ENCODE results near the gene CNTRL.
"Not testable (repeated sequence)": the region's sequence is repeated elsewhere in the genome, so short reads cannot be mapped to it uniquely, and the experiment has no call there.

CNTRL gene

DNA sequence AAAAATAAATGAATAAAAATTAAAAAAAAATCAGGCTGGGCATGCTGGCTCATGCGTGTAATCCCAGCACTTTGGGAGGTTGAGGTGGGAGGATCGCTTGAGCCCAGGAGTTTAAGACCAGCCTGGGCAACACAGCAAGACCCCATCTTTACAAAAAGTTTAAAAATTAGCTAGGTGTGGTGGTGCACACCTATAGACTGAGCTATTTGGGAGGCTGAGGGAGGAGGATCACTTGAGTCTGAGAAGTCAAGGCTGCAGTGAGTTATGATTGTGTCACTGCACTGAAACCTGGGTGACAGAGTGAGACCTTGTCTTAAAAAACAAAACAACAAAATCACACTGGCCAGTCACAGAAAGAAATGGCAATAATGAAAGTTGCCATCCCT lies 3.4 kb upstream of the CNTRL start:
- DNase-seq (ENCODE audit: low spot score) = peak; percentile 5

DNA sequence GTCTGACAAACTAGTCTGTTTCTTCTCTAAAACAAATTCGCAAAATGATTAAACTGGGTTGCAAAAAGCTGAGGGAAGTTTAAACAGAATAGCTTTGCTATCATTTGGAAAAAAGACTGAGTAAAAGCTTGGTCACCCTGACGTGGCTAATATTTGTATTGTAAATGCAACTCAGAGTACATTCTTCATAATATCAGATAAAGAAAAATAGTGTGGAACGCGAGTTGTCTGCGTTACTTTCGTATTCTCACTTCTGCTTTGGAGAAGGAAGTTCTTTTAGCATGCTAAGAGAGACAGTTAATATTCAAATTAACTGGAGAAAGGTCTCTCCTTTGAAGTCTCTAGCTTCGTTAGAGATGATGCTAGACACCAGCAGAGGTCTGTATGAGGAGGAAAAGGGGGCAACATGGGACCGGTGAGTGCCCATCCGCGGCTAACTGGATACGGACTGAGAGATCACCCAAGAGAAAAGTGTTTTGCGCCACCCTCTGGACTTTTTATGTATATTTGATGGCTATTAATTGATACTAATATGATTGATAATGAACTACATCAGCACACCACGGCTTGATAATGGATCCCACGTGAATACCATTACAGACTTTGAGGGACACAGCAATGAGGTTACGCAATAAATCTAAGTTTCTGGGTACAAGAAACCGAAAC lies 2.9 kb upstream of the CNTRL start:
- peak; percentile 55 for DNase-seq (ENCODE audit: low spot score)

DNA sequence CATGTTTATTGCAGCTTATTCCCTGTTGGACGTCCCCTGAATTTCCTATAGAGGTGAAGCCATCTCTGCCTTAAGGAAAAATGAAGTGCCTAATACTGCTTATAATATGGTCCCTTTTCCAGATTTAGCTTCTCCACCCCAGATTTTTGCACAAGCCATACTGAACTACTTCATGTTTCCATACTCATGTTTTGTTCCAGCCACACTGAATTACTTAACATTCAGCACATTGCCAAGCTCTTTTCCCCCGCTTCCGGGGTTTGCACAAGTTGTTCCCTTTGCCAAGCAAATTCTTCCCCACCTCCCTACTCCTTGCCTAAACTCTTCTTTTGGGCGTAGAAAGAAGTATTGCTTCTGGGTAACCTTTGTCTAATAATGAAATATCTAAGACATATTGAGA lies 1.7 kb upstream of the CNTRL start:
- no peak for DNase-seq (ENCODE audit: low spot score)

DNA sequence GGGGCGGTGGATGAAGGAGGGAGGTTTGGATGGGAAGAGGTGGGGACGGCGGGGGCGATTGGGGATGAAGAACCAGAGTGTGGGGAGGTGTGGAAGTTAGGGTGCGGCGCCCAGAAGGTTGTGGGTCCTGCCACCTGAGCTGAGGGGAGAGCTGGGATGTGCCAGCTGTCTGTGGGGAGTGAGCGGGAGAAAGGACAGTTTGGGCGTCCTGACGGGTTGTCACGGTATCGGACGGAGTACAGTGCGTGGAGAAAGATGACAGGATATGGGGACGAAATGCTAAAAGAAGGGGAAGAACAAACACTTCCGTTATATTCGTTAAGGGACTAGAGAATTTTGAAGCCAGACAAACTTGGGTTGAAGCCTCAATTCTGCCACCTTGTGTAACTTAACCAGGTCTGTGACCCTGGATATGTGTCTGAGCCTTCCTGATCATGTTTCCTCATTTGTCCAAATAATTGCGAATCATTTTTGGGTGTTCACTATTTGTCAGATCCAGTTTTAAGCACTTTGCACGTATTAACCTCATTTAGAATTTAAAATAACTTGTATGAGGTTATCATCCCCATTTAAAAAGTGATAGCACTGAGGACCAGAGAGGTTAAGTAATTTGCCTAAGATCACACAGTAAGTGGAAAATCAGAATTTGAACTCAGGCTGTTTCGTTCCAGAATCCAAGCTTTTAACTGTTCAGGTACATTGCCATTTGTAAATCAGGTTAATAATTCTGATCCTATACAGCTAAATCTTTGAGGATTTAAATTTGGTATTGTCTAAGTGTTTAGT lies 689 bp downstream of the CNTRL start:
- DNase-seq (ENCODE audit: low spot score) = peak; percentile 52

DNA sequence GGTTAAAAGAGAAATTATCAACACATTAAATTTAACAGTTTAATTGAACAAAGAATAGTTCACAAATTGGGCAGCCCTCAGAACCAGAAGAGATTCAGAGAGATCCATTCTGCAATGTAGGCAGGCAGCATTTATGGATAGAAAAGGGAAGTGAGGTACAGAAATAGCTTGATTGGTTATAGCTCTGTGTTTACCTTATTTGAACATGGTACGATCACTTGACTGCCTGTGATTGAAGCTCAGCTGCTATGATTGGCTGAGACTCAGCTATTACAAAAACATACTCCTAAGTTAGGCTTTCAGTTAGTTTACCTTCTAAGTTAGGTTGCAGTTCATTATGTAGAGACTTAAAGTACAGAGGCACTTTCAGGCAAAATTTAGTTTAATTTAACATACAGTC lies 7.3 kb downstream of the CNTRL start:
- no peak for DNase-seq (ENCODE audit: low spot score)

DNA sequence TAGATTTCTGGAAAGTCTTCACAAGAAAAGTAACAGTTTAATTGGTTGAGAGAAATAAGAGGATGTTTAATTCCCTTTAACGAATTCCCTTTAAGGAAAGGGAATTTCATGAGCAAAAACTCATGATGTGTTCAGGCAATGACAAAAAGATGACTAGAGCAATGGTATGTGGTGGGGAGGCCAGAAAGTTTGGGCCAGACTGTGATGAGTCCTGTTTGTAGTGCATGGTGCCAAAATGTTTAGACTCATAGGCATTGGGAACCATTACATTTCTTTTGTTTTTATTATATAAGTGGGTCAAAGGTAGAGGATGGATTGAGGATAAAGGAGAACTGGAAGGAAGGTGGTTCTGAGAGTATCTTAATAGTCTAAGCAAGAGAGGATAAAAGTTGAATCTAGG lies 10.9 kb downstream of the CNTRL start:
- DNase-seq (ENCODE audit: low spot score) = no peak

DNA sequence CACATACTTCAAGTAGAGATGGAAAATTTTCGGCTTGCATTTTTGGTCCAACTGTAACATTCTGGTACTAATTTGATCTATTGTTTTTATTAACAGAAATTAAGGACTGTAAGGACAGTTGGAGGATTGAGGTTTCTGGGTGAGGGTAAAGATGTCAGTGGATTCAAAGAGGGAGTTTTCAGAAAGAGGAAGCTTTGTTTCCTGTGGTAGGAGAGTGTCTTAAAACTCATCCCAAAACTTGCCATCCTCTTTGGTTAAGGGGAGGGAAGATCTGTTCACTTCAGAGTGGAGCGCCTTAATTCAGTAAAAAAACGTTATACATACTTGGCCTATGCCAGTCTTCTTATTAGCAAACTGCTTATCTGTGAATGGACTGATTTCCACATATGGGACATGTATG lies 13.8 kb downstream of the CNTRL start:
- no peak for DNase-seq (ENCODE audit: low spot score)

DNA sequence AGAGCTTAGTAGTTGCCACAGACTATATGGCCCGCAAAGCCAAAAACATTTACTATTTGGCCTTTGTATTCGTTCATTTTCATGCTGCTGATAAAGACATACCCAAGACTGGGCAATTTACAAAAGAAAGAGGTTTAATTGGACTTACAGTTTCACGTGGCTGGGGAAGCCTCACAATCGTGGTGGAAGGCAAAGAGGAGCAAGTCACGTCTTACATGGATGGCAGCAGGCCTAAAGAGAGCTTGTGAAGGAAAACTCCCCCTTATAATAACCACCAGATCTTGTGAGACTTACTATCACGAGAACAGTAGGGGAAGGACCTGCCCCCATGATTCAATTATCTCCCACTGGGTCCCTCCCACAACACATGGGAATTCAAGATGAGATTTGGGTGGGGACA lies 16.0 kb downstream of the CNTRL start:
- DNase-seq (ENCODE audit: low spot score) = not testable (repeated sequence)

DNA sequence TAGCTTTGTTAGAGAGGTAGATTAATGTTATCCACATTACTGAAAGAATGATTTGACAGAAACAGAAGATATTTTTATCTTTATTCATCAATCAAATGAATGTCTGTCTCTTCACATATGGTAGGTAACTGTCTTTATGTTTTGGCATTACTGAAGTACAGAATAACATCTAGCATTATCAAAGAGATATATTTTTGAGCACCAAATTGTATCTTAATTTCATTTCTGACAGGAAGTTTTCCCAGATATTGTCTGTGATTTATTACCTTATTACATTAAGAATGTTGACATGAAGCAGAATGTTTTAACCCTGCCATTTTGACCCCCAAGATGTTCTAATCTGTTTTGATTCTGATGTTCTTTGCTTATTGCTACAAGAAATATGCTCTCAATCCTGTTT lies 20.3 kb downstream of the CNTRL start:
- DNase-seq (ENCODE audit: low spot score) = no peak

DNA sequence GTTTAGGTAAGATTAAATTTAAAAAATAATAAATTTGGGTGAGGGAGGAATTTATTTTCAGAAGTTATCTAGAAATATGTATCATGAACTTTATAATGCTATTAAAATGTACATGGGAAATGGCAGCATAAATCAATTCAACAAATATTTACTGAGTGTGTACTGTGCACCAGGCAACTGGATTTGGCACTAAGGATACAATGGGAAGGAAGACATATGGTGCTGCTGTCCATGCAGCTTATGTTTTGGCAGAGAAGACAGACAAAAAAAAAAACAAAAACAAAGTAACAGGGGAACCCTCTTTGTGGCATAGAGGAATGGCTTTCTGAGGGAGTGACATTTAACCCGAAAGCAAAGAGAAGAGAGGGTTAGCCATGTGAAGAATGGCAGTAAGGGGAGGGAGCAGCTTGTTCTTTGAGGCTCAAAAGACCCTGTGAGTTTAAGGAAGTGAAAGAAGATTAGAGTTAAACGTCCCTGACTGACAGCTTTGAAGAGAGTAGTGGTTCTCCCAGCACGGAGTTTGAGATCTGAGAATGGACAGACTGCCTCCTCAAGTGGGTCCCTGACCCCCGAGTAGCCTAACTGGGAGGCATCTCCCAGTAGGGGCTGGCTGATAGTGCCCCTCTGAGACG lies 23.9 kb downstream of the CNTRL start:
- no peak for DNase-seq (ENCODE audit: low spot score)

DNA sequence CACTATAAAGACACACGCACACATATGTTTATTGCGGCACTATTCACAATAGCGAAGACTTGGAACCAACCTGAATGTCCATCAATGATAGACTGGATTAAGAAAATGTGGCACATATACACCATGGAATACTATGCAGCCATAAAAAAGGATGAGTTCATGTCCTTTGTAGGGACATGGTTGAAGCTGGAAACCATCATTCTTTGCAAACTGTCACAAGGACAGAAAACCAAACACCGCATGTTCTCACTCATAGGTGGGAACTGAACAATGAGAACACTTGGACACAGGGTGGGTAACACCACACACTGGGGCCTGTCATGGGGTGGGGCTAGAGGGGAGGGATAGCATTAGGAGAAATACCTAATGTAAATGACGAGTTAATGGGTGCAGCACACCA lies 29.3 kb downstream of the CNTRL start:
- not testable (repeated sequence) for DNase-seq (ENCODE audit: low spot score)

DNA sequence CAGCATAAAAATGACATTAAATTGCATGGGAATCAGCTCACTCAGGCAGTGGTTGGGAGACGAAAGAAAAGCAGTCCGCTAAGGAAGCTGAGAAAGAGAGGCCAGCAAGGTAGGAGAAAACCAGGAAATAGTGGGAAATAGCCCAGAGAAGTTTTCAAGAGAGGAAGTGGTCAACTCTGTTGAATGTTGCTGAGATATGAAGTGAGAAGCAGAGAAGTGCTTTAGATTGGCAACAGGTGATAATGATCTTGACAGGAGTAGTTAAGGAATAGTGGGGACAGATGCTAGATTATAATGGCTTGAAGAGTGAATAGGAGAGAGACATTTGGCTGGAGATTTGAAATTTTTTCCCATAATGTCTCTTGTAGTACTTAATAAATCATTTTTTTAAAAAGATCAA lies 30.8 kb downstream of the CNTRL start:
- no peak for DNase-seq (ENCODE audit: low spot score)

DNA sequence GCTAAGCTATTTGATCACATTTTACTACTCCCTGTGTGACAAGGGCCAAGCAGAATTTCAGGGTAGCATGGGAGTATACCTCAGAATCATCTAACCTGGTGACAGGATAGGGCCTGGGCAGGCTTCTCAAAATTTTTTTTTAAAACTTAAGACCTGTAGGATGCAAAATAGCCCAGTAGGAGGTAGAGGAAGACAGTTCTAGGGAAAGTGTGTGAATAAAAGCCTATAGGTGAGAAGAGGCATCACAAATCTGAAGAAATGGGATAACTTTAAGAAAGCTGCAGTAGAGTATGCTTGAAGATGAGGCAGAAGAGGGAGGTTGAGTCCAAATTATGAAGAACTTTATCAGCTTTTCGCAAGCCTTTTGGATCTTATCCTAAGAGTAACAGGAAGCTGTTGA lies 32.3 kb downstream of the CNTRL start:
- no peak for DNase-seq (ENCODE audit: low spot score)

DNA sequence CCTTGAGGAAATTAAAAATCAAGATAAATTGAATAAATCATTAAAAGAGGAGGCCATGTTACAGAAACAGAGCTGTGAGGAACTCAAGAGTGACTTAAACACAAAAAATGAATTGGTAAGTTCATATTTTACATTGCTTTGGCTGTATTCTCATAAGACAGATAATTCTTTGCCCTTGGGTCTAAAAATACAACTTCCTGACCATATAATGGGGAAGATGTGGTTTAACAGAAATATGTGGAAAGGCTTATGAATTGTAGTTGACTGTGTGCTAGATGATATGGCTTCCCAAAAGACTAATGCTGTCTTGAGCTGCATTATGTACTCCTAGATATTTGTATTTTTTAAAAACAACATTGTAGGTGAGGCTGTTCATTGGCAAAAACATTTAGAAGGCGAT lies 33.1 kb downstream of the CNTRL start:
- DNase-seq (ENCODE audit: low spot score) = no peak

DNA sequence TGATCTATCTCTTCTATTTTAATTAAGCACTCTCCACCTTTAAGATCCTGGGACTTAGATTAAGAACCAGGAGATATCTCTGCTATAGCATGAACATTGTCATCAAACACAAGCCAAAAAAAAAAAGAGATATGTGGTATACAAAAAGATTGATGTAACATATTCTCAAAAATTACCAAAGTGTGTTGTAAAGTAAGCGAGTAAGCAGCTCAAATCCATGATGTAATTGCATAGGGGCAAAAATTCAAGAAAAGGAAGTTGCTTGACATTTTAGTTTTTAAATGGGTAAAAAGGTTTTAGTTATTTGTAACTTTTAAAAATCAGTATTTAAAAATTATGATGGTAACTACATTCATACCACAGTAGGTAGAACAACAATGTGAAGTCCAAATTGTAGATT lies 40.7 kb downstream of the CNTRL start:
- no peak for DNase-seq (ENCODE audit: low spot score)

DNA sequence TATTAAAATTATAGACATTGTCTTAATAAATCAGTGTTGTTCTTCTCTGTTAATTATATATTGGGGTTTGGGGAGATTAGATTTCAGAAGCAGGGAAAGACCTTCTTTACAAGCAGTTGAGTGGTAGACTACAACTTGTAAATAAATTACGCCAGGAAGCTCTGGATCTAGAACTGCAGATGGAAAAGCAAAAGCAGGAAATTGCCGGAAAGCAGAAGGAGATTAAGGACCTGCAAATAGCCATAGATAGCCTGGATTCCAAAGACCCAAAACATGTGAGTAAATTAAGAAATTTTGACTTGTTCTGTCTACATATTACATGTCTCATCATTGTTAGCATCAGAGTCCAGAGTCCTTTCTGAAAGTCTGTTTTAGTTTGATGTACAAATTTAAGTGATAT lies 43.5 kb downstream of the CNTRL start:
- no peak for DNase-seq (ENCODE audit: low spot score)

DNA sequence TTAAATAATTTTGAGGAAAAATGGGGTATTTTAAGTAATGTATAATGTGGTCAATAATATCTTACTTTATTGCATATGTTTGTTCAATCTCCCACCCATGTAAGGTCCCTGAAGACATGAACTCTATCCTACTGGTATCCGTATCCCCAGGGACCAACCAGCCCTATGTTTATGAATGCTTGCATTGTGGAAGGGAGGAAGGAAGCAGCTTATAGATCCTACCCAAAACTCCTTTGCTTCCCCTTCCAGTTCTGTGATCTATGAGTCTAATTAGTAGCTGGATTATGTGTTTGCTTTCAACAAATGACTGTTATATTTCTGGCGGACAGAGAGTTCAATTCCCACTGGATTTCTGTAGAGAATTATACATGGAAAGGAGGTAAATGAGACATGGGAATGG lies 45.6 kb downstream of the CNTRL start:
- no peak for DNase-seq (ENCODE audit: low spot score)

DNA sequence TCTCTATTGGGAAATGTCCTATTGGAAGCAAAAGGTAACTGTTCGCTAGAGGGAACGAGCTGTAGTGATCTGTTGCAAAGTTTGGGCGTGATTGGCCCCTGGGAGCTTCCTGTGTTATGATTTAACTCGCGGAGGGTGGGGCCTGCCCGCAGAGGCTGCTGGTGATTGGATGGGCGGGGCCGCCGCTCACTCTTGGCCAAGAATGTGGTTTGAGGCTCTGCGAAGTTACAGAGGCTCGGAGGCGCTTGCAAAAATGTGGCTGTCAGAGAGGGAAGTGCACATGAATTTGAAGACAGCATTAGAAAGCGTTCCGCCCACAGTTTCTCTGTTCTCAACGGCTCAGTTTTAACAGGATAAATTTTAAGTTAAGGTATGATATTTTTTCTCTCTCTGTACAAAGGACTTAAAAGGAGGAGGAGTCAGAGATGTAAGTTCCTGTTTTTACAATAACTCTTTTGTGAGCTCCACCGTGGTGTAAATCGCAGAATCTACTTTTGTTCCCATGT lies 46.9 kb downstream of the CNTRL start:
- DNase-seq (ENCODE audit: low spot score) = peak; percentile 94

DNA sequence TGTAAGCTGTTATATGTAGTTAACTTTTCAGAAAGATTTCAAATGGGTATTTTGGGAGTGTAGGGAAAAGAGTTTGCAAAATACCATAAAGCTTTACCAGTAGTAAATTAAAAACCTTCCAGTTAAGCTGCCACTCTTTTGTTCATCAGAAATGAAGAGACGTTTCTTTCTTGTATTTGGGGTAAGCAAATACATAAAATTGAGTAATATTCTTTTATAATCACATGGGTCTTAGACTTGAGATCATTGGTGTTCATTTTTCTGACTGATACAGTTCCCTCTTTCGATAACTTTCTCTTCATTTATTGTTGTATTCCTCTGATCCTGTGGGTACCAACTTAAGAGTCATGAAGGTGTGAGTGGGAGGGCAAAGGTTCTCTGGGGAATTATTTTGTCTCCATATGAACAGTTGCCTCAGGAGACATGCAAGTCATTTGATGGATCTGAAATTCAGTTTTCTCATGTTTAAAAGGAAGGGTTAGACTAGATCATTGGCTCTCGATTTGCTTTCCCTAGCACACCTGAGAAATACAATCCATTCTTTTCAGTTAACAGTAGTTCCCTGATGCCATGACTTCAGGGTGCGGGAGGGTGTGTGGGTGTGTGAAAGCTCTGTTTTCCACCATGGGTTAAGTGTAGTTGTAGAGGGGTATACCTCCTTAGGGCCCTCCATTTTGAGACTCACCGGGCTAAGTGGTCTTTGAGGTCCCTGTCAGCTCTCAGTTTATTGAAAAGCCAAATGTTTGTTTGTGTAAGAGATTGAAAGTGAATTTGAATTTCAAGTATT lies 47.7 kb downstream of the CNTRL start:
- no peak for DNase-seq (ENCODE audit: low spot score)

DNA sequence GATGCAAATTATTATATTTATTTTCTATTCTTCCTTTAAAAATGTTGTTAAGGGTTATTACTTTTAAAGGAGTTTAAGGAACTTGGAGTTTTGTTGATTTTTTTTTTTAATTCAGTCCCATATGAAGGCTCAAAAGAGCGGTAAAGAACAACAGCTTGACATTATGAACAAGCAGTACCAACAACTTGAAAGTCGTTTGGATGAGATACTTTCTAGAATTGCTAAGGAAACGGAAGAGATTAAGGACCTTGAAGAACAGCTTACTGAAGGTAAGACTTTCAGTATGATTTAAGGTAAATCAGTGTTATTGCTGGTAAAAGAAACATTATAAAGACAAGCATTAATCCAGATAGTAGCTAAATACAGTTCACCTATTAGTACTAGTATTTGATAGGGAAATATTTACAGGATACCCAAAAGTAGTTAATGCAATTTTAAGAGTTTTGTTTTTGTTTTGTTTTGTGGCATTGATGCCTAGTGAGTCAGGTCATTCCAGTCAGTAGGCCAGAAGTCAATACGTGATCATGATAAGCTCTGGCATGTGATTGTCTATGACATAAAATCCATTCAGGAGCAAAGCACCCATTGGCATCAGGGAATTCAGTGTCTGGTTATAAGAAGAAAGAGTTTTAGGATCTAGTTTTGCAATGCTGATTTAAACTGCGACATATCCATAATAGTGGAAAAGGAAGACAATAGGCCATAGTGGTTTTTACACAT lies 49.2 kb downstream of the CNTRL start:
- no peak for DNase-seq (ENCODE audit: low spot score)

DNA sequence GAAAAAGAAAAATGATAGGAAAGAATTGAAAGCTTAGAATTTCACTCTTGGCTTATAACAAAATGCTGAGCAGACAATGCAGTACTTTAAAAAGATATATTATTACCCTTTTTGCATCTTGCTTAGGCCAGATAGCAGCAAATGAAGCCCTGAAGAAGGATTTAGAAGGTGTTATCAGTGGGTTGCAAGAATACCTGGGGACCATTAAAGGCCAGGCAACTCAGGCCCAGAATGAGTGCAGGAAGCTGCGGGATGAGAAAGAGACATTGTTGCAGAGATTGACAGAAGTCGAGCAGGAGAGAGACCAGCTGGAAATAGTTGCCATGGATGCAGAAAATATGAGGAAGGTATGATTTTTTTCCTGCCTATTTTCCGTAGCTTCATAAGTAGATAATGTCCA lies 50.8 kb downstream of the CNTRL start:
- DNase-seq (ENCODE audit: low spot score) = no peak

DNA sequence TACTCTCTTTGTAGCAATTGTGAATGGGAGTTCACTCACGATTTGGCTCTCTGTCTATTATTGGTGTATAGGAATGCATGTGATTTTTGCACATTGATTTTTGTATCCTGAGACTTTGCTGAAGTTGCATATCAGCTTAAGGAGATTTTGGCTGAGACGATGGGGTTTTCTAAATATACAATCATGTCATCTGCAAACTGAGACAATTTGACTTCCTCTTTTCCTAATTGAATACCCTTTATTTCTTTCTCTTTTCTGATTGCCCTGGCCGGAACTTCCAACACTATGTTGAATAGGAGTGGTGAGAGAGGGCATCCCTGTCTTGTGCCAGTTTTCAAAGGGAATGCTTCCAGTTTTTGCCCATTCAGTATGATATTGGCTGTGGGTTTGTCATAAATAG lies 54.6 kb downstream of the CNTRL start:
- not testable (repeated sequence) for DNase-seq (ENCODE audit: low spot score)
